HG03039 (cell line): ENCODE measurements around the gene VPS16.
"Not testable (repeated sequence)": the region's sequence is repeated elsewhere in the genome, so short reads cannot be mapped to it uniquely, and the experiment has no call there.

Experiments used
- ATAC-seq: cut with Tn5 transposase; IDR thresholded peaks from one replicate; pipeline ENCODE4 v1.9.1; 2021; ENCODE audit warnings: mild to moderate bottlenecking, moderate library complexity; ENCODE audit not compliant: unreplicated experiment

The VPS16 gene

DNA sequence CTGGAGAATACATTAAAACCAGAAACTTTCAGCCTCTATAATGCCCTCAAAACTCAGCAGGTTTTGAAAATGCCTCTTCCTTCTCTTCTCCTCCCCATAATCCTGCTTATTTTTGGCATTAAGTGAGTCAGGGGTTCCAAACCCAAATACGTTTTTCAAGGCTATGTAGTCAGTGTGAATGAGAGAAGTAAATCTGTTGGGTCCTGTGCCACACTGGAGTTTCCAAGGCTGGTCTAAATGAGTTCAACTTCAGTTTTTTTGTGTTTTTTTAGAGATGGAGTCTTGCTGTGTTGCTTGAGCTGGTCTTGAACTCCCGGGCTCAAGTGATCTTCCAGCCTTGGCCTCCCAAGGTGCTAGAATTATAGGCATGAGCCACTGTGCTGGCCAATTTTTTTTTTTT, 53.7 kb downstream of the VPS16 start:
- ATAC-seq, result no peak

- not testable (repeated sequence) for ATAC-seq
Observed at GRCh38 chr20:2895154-2895553, 54.6 kb downstream of the VPS16 start.

- no peak for ATAC-seq
Observed at GRCh38 chr20:2899243-2899642, 58.7 kb downstream of the VPS16 start.

DNA sequence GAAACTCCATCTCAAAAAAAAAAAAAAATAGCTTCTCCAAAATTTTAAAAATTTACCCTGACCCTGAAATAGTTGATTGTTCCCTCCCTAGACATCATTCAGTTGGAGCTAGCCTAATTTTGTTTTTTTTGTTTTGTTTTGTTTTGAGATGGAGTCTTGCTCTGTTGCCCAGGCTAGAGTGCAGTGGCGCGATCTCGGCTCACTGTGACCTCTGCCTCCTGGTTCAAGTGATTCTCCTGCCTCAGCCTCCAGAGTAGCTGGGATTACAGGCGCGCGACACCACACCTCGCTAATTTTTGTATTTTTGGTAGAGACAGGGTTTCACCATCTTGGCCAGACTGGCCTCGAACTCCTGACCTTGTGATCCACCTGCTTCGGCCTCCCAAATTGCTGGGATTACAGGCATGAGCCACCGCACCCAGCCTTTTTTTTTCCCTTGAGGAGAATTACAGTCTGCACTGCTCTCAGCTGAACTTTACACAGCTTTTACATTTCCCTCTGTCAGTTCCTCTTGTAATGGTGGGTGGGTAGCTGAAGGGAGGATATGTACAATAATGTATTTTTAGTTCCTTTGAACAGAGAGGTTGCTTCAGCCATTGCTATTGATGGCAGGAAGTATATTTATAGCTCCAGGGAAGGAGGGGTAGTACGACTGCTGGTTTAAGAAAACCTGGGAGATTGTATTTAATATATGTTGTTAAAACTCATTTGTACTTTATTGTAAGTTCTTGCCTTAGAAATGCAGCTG, 60.5 kb downstream of the VPS16 start:
- no peak for ATAC-seq

DNA sequence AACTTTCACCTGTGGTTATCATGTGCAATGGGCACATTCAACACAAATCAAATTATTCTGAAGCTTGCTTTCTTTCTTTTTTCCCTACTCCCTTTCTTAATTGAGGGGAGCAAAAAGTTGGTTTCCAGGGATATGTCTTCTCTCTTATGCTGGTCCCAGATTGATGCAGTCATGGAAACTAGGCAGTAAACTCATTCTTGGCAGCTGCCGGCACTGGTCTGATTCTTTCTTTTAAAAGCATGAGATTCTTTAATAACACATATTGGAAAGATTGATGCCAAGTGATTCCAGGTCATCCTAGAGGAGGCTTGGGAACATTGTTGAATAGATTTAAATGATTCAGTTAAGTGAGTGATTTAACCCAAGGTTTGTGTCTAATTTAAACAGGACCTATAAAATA, 61.7 kb downstream of the VPS16 start:
- no peak for ATAC-seq

GRCh38 chr20:2902818-2903217, 62.3 kb downstream of the VPS16 start:
- ATAC-seq, result no peak

- no peak for ATAC-seq
Observed at GRCh38 chr20:2903686-2904085, 63.1 kb downstream of the VPS16 start.

GRCh38 chr20:2907519-2907918, 67.0 kb downstream of the VPS16 start:
- ATAC-seq, result no peak

GRCh38 chr20:2909953-2910352, 69.4 kb downstream of the VPS16 start:
- no peak for ATAC-seq

DNA sequence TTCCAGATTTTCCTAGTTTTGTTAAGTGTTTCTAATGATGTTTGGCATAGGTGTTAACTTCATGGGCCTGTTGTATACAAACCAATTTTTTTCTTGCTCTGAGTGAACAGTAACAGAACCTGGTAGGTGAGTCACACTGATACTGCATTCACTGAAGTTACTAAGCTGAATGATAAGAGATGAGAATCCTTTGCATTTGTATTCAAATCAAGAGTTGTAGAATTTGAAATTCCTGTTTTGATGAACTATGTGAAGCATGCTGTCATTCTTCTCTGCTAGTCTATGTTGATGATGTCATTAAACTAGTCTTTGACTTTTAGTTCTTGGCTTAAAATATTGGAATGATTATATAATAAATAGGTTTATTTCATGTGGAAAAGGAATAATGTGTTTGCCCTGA, 70.7 kb downstream of the VPS16 start:
- no peak for ATAC-seq

DNA sequence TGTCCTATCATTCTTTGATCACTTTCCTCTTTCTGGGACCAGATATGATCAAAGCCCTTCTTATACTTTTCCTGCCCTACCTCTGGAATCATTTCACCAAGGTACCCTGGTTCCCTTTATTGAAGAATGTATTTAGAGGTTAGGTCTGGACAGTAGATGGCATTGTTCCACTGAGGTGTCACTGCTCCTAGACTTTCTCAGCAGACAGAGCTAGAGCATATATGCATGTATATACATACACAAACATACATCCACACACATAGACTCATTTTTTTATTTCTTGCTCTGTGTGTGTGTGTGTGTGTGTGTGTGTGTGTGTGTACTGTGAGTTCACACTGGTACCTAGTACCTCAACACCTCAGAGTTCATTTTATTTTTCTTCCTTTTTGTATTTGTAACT, 73.6 kb downstream of the VPS16 start:
- ATAC-seq, result no peak
